T-helper 2 cell treated with Interferon-gamma antibody and Interleukin-4, amounts not matched to agents 100 ng/mL and 5 ng/mL, for 36 hours (primary cell): Measurements from ENCODE around the gene TSPAN13. TPM values are rescaled to one million over a fixed set of nuclear protein-coding genes. Genes with fewer than 3 reads are reported as not detected.

Experiments used
- intact Hi-C: fragments of 100-400 bp; cut with micrococcal nuclease; formaldehyde crosslinking; loops from one replicate; pipeline ENCODE4 v1.15.1; 2023
- total RNA-seq: library from RNA; stranded (reverse); gene quantifications from 2 replicates; pipeline ENCODE4 v1.2.3, GENCODE V29; 2022

Gene TSPAN13
- total RNA-seq = 0.57 and 1.1 TPM in 2 replicates

DNA sequence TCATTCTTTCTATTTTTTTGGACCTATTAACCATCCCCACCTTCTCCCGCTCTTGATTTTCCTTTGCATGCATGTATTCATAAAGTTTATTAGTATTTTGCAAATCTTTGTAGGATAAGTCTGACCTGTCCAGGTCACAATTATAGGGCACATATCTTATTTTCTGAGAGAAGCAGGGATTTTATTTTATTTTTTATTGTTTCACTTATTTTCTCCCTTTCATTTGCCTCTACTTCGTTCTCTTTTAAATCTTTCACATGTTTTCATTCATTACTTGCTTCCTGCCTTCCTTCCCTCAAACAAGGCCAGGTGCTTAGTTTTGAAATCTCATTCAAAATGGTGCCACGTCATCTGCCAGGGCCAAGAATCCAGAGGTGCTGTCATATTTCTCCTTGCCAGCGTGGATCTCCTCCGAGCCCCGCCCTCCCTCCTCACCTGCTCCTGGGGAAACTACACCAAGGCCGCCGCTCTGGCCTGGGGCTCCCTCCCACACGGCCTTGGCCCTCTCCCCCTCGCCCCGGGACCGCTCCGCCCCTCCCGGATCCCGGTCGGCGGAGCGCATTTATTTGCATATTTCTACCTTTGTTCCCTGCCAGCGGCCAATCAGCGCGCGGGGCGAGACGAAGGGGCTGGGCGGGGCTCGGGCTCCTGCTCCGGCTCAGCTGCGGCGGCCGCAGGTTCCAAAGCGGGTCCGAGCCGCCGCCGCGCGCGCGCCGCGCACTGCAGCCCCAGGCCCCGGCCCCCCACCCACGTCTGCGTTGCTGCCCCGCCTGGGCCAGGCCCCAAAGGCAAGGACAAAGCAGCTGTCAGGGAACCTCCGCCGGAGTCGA is at the start of gene TSPAN13:
Gene TSPAN13, plus strand, starts transcription at position 654 of the 830 bp plus-strand sequence. CDS start 213 bp downstream, outside the sequence.
- intact Hi-C loops = loop anchor here (1.0 to 10.0 kb wide), 2 partner anchors 107 to 329 kb away; partner anchors contain the start of genes BZW2 and CRPPA

DNA sequence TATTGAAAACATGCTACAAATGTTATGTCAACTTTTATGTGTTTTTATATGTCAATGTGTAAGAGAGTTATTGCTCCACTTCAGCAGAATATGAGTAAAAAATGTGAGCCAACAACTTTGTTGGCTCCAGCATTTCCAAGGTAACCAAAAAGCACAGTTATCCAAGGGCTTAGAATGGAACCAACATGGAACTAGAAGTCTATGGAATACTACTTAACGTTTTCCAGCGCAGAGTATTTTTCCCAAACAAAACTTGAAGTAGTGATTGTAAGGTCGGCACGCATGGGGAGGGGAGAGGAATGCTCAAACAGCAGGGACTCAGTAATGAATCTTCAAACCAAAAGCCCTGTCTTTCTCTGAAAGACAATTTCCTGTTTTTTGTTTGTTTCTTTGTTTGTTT is 45.0 kb upstream of the TSPAN13 start:
- intact Hi-C loops = no loop called here

DNA sequence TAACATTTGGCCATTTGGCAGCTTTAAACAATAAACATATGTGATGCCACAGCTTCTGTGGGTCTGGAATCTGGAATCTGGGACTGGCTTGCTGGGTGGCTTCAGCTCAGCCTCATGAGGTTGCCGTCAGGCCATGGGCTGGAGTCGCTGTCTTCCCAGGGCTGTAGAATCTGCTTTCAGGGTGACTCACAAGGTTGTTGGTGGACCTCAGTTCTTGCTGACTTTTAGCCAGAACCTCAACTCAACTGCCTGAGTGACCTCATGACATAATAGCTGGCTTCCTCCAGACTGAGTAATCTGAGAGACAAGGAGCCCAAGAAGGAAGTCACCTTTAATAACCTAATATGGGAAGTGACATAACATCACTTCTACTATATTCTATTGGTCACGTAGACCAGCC is 44.6 kb upstream of the TSPAN13 start:
- intact Hi-C loops = no loop called here

DNA sequence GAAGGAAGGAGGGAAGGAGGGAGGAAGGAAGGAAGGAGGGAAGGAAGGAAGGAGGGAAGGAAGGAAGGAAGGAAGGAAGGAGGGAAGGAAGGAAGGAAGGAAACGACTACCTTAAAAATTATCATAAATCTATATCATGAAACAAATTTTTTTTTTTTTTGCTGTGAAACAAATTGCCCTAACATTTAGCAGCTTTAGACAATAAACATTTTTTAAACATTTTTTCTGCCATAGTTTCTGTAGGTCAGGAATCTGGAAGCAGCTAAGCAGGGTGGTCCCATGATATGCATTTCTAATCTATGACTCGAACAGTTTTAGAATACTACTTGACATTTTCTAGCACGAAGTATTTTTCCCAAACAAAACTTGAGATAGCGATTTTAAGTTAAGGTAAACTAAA is 42.9 kb upstream of the TSPAN13 start:
- intact Hi-C loops = no loop called here

DNA sequence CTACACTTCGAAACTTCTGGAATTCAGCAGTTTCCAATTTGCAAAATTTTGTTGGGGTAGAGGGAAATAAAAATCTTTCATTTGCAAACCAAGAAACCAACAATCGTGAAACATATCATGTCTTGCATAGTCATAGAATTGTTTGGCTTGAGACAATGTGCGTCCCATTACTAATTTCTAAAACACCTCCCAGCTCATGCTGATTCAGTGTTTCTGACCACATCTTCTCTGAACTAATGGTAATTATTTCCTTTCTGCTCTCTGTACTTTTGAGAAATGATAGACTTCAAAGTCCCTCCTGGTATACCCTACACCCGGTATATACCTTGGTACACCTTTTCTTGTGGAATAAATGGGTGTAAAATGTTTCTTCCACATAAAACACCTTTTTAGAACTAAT is 41.8 kb upstream of the TSPAN13 start:
- intact Hi-C loops = no loop called here

DNA sequence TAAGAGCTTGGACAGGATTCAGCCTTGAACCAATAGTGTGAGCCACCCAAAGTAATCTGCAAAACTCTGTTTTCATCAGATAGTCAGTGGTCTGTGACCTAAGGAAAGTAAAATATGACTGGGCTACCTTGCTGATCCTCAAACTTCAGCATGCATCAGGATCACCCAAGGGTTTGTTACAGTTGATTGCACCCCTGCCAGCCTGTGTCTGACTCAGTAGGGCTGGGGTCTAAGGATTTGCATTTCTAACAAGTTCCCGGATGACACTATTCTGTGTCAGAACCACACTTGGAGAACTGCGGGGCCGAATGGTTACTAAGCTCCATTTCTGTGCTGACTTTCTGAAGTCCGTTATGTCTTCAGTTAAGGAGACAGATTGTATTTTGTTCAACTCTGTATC is 40.6 kb upstream of the TSPAN13 start:
- intact Hi-C loops = no loop called here

DNA sequence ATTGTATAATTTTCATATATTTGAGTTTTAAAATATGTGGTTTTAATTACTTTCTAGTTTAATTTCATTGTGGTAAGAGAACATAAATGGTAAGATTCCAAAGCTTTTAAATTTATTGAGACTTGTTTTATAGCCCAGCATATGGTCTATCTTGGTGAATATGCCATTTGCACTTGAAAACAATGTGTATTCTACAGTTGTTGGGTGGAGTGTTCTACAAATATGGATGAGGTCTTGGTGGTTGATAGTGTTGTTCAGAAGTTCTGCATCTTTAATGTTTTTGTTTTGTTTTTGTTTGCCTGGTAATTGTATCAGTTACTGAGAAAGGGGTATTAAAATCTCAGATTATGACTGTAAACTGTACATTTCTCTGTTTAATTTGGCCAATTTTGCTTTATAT is 37.6 kb upstream of the TSPAN13 start:
- intact Hi-C loops = no loop called here

DNA sequence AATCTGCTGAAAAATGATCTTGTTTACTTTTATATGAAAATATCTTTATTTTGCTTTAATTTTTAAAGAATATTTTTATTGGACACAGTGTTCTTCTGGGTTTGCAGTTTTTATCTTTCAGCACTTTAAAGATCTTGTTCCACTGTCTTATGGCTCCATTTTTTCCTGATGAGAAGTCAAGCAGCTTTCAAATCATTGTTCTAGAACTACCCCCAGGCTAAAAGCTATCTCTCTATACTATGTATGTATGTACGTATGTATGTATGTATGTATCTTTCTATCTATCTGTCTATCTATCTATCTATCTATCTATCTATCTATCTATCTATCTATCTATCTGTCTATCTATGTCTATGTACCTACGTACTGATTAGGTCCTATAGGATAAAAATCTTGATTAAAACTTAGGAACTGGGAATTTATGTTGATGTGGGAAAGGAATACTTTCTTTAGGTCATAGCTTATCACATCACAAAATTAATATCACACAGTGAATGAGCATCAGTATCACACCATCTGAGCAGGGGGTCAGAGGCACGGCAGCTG is 35.4 kb upstream of the TSPAN13 start:
- intact Hi-C loops = no loop called here

DNA sequence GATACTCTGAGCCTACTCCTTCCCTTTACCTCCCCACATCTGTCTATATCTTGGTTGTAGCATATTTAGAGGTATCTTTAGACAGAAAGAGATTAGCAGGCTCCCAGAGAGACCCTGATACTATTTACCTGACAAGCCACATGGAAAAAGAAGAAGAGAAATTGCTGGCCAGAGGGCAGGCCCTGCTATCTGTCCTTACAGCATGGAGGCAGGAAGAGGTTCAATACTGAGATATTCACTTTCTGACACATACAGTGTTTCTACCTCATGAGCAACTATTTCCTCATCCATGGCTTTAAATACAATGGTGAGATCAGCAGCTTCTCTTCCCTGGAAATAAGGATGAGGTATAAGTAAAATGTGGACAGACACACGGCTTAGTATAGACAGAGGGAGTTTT is 33.9 kb upstream of the TSPAN13 start:
- intact Hi-C loops = no loop called here

DNA sequence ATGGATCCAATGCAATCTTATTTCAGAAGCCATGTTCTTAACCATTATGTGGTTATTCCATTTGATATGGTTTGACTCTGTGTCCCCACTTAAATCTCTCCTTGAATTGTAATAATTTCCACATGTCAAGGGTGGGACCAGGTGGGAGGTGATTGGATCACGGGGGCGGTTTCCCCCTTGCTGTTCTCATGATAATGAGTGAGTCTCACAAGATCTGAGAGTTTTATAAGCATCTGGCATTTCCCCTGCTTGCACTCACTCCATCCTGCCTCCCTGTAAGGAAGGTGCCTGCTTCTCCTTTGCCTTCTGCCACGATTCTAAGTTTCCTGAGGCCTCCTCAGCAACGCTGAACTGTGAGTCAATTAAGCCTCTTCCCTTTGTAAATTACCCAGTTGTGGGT is 32.0 kb upstream of the TSPAN13 start:
- intact Hi-C loops = no loop called here

DNA sequence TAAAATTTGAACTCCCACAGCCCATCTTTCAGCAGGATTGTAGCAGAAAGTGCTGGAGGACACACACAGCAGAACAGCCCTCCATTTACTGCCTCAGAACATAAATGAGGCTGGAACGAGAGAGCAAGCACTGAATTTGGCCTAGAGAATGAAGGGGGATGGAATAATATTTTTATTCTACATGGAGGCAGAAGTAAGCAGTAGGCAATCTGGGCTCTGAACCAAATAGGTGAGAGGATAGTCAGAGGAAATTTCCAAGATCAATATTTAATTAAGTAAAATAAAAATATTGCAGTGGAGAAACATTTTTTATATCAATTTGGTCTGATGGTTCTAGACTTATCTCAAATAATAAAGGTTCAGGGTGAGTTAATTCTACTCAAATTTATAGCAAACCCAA is 29.2 kb upstream of the TSPAN13 start:
- intact Hi-C loops = no loop called here

DNA sequence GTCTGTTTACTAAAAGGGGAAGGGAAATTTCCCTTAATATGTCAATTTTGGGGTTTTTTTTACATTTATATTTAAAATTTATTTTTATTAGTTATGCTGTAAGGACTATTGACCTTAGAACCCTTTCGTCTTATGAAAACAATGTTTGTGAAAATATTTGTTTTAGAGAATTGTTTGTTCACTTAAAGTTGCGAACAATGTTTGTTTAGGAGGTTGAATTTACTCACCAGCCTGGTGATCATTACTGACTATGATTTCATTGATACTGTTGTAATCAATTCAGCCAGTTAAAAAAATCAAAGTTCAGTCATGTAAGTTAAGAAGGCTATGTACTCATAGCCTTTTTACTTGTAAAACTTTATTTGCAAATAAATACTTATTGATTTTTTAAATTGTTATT is 27.4 kb upstream of the TSPAN13 start:
- intact Hi-C loops = no loop called here

DNA sequence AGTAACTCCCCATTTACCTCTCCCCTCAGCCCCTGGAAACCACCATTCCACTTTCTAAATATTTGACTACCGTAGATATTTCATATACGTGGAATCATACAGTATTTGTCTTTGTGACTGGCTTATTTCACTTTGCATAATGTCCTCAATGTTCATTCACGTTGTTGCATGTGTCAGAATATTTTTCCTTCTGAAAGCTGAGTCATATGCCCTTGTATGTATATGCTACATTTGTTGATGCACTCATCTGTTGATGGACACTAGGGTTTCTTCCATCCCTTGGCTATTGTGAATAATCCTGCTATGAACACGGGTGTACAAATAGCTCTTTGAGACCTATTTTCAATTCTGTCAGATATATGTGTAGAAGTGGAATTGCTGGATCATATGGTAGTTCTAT is 25.8 kb upstream of the TSPAN13 start:
- intact Hi-C loops = no loop called here

DNA sequence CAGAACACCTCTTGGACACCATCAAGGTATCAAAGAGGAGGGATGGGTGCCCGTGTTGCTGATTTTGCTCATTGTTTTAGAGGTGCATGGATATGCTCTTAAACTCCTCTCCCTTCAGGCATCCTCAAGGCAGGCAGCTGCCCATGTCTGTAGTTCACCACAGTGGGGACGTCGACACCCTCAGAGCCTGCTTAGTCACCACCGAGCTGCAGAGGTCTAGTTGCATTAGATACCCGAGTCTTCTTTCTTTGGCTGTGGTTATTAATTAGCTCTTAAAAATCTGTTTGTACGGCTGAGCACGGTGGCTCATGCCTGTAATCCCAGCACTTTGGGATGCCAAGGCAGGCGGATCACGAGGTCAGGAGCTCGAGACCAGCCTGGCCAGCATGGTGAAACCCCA is 24.7 kb upstream of the TSPAN13 start:
- intact Hi-C loops = no loop called here

DNA sequence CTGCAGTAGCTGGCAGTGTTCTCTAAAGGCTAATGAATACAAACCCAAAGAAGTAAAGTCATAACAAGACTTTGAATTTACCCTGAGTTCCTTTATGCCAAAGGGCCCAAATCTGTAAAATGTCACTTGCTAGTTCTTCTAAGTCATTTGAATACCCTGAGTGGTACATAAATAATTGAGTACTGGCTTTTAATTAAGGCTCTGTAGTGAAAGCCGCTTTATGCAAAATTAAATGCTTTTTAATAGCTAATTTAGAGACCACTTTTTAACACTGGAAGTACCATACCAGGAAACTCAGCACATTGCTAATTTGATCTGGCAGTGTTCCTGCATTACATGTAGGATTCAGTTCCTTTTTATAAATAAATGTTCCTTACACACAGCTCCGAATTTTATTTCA is 24.0 kb upstream of the TSPAN13 start:
- intact Hi-C loops = no loop called here

DNA sequence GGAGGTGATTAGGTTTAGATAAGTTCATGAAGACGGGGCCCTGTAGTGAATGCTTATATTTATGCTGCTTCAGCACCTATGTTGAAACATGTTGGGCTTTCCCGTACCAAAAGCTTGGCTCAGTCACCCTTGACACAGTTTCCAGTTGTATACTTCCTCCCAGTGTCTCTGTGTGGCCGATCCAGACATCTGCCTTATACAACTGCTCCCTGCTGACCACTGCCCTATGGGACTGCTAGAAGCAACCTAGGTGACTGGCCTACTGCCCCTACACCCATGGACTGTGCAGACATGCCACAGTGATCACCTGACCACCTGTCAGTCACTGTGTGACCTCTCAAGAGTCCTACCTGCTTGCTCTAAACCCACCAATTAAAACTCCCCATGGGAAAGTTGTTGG is 22.6 kb upstream of the TSPAN13 start:
- intact Hi-C loops = no loop called here

DNA sequence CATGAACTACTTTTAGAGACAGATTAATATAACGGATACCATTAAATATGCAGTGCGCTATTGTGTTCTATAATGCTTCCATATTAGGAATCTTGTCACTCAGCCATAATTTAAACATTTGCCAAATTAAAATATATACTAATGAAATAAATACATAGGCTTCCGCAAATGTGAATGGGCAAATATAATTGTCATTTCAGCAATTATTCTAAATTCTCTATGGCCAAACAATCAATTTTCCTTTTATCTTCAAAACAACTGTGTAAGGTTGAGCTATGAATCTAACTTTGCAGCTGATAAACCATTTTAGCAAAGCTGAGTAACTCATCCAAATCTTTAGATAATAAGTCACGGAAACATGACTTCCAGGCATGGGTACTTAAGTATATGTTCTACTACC is 20.7 kb upstream of the TSPAN13 start:
- intact Hi-C loops = no loop called here

DNA sequence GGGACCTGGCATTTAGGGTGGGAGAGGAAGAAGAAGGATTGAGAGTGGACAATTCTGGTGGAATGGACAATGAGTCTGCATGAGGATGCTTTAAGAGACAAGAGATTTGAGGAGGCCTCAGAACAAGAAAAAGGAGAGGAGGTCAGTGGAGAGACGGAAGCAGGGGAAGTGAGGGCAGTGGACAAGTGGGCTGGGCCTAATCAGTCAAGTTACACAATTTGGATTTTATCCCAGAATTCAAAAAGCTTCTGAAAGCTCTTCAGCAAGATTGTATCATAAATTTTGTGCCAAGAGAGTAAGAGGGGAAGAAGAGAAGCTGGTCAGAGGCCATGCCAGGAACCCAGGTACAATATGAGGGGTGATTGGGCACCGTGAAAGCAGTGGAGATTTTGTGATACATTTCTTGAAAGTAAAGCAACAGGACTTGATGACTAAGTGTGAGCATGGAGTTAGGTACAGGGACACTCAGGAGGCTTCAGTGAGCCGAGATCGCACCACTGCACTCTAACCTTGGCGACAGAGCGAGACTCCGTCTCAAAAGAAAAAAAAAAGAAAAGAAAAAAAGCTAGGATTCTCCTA is 19.3 kb upstream of the TSPAN13 start:
- intact Hi-C loops = no loop called here

DNA sequence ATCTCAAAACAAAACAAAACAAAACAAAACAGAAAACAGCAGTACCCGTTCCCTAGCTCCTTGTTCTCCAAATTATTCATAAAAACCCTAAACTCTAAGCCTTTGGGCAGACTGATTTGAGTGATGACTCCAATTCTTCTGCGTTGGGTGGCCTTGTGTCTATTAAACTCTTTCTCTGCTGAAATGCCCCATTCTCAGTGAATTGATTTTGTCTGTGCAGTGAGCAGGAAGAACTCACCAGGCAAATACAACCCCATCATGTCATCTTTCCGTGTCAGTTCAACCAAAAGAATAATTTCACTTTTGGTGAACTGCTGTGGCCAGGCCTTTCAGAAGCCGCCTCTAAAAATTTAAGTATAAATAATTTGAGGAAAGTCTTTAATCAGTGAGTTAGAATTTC is 18.5 kb upstream of the TSPAN13 start:
- intact Hi-C loops = no loop called here

DNA sequence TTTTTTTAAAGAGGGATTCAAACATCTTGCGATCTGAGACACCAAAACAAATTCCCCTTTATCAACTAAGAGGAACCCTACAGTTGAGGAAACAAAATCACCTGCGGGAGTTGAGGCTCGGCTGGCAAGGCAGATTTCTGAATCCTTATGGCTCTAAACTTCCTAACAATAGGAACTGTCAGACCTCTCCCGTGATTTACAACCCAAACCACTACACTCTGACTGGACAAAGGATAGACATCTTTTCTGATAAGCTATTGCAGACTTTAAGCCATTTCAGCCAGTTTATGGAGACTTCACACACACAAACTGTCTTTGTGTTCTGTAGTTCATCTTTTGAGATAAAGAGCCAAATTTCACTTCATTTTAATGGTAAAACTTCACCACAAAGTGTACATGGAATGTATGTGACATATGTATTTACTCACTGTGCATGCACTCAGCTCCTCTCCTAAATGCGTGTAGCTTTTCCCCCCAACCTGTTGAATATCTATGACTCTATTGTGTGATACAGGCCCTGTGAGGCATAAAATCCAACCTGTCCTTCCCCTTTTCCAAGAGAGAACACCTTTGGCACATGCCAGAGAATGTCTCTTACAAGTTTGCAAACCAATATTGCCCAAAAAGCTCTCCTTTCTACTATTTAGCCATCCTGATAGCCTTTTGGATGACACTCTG is 15.4 kb upstream of the TSPAN13 start:
- intact Hi-C loops = no loop called here

DNA sequence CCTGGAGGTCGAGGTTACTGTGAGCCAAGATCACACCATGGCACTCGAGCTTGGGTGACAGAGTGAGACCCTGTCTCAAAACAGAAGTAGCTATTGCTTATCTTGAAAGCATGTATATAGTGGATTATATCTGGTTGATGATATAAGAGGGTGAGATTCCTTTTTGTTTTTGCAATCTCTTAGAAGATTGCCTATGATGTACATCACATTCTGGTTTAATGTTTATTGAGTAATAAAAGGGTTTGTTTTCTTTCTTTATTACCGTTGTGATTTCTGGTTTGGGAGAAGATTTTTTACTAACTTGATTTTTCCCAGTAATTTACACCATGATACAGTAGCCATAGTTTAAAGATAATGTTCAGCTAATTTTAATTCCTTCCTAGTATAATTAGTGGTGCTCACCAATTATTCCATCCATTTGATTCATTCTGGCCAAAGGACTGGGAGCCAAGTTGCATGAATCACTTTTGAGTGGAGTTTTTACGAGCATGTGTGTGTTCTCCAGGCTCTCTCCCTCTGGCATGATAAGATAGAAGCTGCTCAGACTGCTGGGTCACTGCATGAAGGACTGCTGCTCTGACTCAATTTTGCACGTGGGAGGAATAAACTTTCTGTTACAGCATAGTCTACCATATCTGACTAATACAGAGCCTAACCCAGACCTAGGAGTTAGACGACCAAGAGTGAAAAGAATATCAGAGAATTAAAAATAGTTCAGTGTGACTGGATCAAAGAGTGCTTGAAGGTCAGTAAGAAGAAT is 13.5 kb upstream of the TSPAN13 start:
- intact Hi-C loops = no loop called here

DNA sequence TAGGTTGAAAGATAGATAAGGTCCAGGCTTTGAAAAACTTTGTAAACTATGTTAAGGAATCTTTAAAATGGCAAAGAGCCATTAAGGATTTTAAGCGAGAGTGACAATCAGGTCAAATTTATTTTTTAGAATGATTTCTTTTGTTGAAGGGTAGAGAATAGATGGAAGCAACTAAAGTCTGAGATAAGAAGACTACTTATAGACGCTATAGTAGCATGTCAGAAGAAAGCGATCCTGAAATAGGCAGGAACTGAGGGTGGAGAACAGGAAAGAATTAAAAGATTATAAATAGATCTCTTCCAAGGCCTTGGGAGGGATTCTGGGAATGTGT is 13.0 kb upstream of the TSPAN13 start:
- intact Hi-C loops = no loop called here
